Fibroblast of peridontal ligament (primary cell): ENCODE results near the gene SKP1.
A peak's percentile ranks its signal among the peaks of the same experiment; 100 is the strongest.

ENCODE experiments used
- DNase-seq: peaks from one replicate; pipeline ENCODE4 v3.0.0-alpha.2; 2010; ENCODE audit errors: extremely low read depth

The SKP1 gene

GRCh38 chr5:134143944-134144941, 32.5 kb downstream of the SKP1 start:
- no peak for DNase-seq

- DNase-seq, result no peak
These were observed 33.3 kb downstream of the SKP1 start for GRCh38 chr5:134143431-134143830.

- DNase-seq, result no peak
These were observed 33.9 kb downstream of the SKP1 start for GRCh38 chr5:134142806-134143205.

- no peak for DNase-seq
These were observed 34.7 kb downstream of the SKP1 start for GRCh38 chr5:134142052-134142451.

- no peak for DNase-seq
These were observed 35.3 kb downstream of the SKP1 start for GRCh38 chr5:134141331-134142050.

- peak; percentile 73 for DNase-seq
These were observed 36.1 kb downstream of the SKP1 start for GRCh38 chr5:134140530-134141201.

- DNase-seq, result no peak
These were observed 36.8 kb downstream of the SKP1 start for GRCh38 chr5:134139891-134140469.

- DNase-seq, result no peak
These were observed 37.3 kb downstream of the SKP1 start for GRCh38 chr5:134139377-134139851.

- DNase-seq, result no peak
These were observed 38.1 kb downstream of the SKP1 start for GRCh38 chr5:134138416-134139376.

GRCh38 chr5:134136771-134137170, 40.0 kb downstream of the SKP1 start:
- no peak for DNase-seq

GRCh38 chr5:134136221-134136631, 40.5 kb downstream of the SKP1 start:
- no peak for DNase-seq

- DNase-seq, result no peak
These were observed 41.6 kb downstream of the SKP1 start for GRCh38 chr5:134135091-134135655.

GRCh38 chr5:134133995-134134541, 42.7 kb downstream of the SKP1 start:
- DNase-seq, result no peak

GRCh38 chr5:134133188-134133994, 43.4 kb downstream of the SKP1 start:
- DNase-seq, result no peak

- no peak for DNase-seq
These were observed 44.2 kb downstream of the SKP1 start for GRCh38 chr5:134132372-134133187.

- no peak for DNase-seq
These were observed 45.0 kb downstream of the SKP1 start for GRCh38 chr5:134131578-134132350.

- DNase-seq, result no peak
These were observed 45.6 kb downstream of the SKP1 start for GRCh38 chr5:134131165-134131564.
